Caco-2 (cell line): ENCODE measurements around the gene FOXP1. TPM values are rescaled to one million over a fixed set of nuclear protein-coding genes. Genes with fewer than 3 reads are reported as not detected.

Experiments
- BruUV-seq: library from RNA; stranded (reverse); fragments of 400-500 nt; replicated peaks from 2 replicates; lab custom pipeline; 2021; lab: Mats Ljungman, UMichigan
- CTCF ChIA-PET: fragments of 300-600 bp; sonication (Branson Sonifier 250); formaldehyde crosslinking; loops from one replicate; lab custom pipeline; 2022; ENCODE audit warnings: antibody characterized with exemption; lab: Charles Lee
- POLR2A ChIA-PET: fragments of 300-600 bp; sonication (Branson Sonifier 250); formaldehyde crosslinking; loops from one replicate; lab custom pipeline; 2022; ENCODE audit warnings: antibody characterized with exemption; lab: Charles Lee
- DNase-seq, 2 experiments: peaks; one replicate each; pipeline versions ENCODE4 v3.0.0 to v3.0.0-alpha.2; 2020 to 2022
- H3K27me3 ChIP-seq: replicated peaks from 2 replicates; pipeline ENCODE4 v1.6.0; 2011; ENCODE audit warnings: low read length; ENCODE audit not compliant: control insufficient read depth, insufficient read depth
- H3K36me3 ChIP-seq: 2 replicates; pipeline ENCODE4 v1.5.1; 2011; ENCODE audit warnings: low read length; ENCODE audit not compliant: control insufficient read depth, insufficient read depth
- H3K4me1 ChIP-seq: fragments of 250-450 bp; sonication (Bioruptor Pico); 2 replicates; pipeline ENCODE4 v1.5.1; 2020; ENCODE audit warnings: mild to moderate bottlenecking
- H3K4me3 ChIP-seq: 2 replicates; pipeline ENCODE4 v1.5.1; 2011; ENCODE audit warnings: low read depth, mild to moderate bottlenecking, control low read depth, low read length
- H3K9me3 ChIP-seq: fragments of 250-450 bp; sonication (Bioruptor Pico); 2 replicates; pipeline ENCODE4 v1.5.1; 2020; ENCODE audit warnings: mild to moderate bottlenecking, moderate library complexity
- H3K27ac Mint-ChIP-seq: one replicate; pipeline ENCODE4 v1.8.0; 2022; ENCODE audit warnings: mixed read lengths; ENCODE audit not compliant: unreplicated experiment
- H3K27me3 Mint-ChIP-seq: one replicate; pipeline ENCODE4 v1.8.0; 2022; ENCODE audit warnings: mixed read lengths; ENCODE audit not compliant: insufficient read depth, unreplicated experiment
- H3K36me3 Mint-ChIP-seq: one replicate; pipeline ENCODE4 v1.8.0; 2022; ENCODE audit warnings: mild to moderate bottlenecking, mixed read lengths; ENCODE audit not compliant: insufficient read depth, unreplicated experiment
- H3K4me1 Mint-ChIP-seq: one replicate; pipeline ENCODE4 v1.8.0; 2022; ENCODE audit warnings: low read depth, mixed read lengths; ENCODE audit not compliant: unreplicated experiment
- H3K4me3 Mint-ChIP-seq: one replicate; pipeline ENCODE4 v1.8.0; 2022; ENCODE audit warnings: mild to moderate bottlenecking, moderate library complexity, mixed read lengths; ENCODE audit not compliant: unreplicated experiment
- H3K9me3 Mint-ChIP-seq: one replicate; pipeline ENCODE4 v1.8.0; 2022; ENCODE audit warnings: mixed read lengths; ENCODE audit not compliant: unreplicated experiment
- intact Hi-C: fragments of 100-400 bp; cut with micrococcal nuclease; formaldehyde crosslinking; loops from one replicate; pipeline ENCODE4 v1.10.0; 2022; ENCODE audit not compliant: unreplicated experiment
- total RNA-seq: library from RNA; stranded (reverse); gene quantifications from 2 replicates; pipeline ENCODE4 v1.2.3, GENCODE V29; 2022
- TF ChIP-seq, protein P1 (sequence below), 2 experiments: fragments of 200-600 bp in 1 of 2; IDR thresholded peaks; 1 replicate in 1 of 2; 2 replicates in 1 of 2; pipeline versions ENCODE4 v1.5.1 to v1.8.0; 2011 to 2022; ENCODE audit warnings: antibody characterized with exemption in 1 of 2, control low read depth in 1 of 2, inconsistent platforms in 1 of 2, low read depth in 1 of 2, low read length in 1 of 2, mild to moderate bottlenecking in 1 of 2, moderate library complexity in 1 of 2; ENCODE audit not compliant: insufficient read depth in 1 of 2, severe bottlenecking in 1 of 2, unreplicated experiment in 1 of 2

Gene FOXP1
- total RNA-seq, 1 experiment from 2014 or later = 131 TPM

GRCh38 chr3:71393093-71393492 lies 190.4 kb downstream of the FOXP1 start:
- intact Hi-C loops = no loop called here
- Mint-ChIP-seq H3K27ac (no peak overlapping the region), H3K9me3 (no peaks in the 10 kb centered on the region), H3K27me3 (no peaks in the 10 kb centered on the region), H3K4me3 (no peak overlapping the region), H3K36me3 (no peaks in the 10 kb centered on the region), H3K4me1 (peaks cover 7% of the 10 kb centered on the region)
- ChIA-PET POLR2A (no interaction called here), CTCF (no interaction called here)
- H3K36me3 ChIP-seq = no peaks in the 10 kb centered on the region
- BruUV-seq = no TSS peak
- H3K4me3 ChIP-seq = no peak overlapping the region
- no peaks in the 10 kb centered on the region for H3K27me3 ChIP-seq
- H3K9me3 ChIP-seq = no peaks in the 10 kb centered on the region
- DNase-seq = no peak
- TF ChIP-seq, protein P1, sequence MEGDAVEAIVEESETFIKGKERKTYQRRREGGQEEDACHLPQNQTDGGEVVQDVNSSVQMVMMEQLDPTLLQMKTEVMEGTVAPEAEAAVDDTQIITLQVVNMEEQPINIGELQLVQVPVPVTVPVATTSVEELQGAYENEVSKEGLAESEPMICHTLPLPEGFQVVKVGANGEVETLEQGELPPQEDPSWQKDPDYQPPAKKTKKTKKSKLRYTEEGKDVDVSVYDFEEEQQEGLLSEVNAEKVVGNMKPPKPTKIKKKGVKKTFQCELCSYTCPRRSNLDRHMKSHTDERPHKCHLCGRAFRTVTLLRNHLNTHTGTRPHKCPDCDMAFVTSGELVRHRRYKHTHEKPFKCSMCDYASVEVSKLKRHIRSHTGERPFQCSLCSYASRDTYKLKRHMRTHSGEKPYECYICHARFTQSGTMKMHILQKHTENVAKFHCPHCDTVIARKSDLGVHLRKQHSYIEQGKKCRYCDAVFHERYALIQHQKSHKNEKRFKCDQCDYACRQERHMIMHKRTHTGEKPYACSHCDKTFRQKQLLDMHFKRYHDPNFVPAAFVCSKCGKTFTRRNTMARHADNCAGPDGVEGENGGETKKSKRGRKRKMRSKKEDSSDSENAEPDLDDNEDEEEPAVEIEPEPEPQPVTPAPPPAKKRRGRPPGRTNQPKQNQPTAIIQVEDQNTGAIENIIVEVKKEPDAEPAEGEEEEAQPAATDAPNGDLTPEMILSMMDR (IDR thresholded peaks at IDR 0.05; ENCODE audit: insufficient read depth in 1 of 2, low read depth in 1 of 2, low read length in 1 of 2, severe bottlenecking in 1 of 2, unreplicated experiment in 1 of 2) = no peak
- peaks cover 4% of the 10 kb centered on the region for H3K4me1 ChIP-seq

- Mint-ChIP-seq H3K4me3 (no peak overlapping the region), H3K36me3 (no peaks in the 10 kb centered on the region), H3K27ac (no peak overlapping the region), H3K4me1 (peaks cover 7% of the 10 kb centered on the region), H3K27me3 (no peaks in the 10 kb centered on the region), H3K9me3 (no peaks in the 10 kb centered on the region)
- Histone ChIP-seq H3K27me3 (no peaks in the 10 kb centered on the region), H3K4me1 (no peaks in the 10 kb centered on the region), H3K36me3 (no peaks in the 10 kb centered on the region), H3K9me3 (no peaks in the 10 kb centered on the region), H3K4me3 (no peak overlapping the region)
- CTCF ChIA-PET = no interaction called here
- BruUV-seq = no TSS peak
- intact Hi-C loops = no loop called here
- DNase-seq = no peak
- TF ChIP-seq, protein P1 (IDR thresholded peaks at IDR 0.05; ENCODE audit: insufficient read depth in 1 of 2, low read depth in 1 of 2, low read length in 1 of 2, severe bottlenecking in 1 of 2, unreplicated experiment in 1 of 2) = no peak
- POLR2A ChIA-PET = no interaction called here
Observed at GRCh38 chr3:71392251-71392650, 191.3 kb downstream of the FOXP1 start.

DNA sequence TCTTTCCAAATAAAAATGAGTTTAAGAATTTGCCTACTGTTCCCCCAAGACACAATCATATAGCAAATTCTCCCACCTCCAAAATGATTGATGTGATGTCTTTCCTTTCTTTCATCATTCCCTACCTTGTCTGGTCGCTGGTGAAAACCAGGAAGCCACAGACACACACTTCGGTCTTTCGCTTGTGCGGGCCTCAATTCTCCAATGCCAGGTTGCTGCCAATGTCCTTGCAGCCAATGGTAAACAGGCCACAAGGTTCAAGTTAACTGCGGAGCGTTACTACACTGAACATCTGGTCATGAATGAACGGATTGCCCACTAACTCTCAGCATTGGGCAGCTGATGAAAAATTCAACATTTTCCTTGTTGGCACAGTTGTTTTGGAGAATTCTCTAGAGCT lies 192.2 kb downstream of the FOXP1 start:
- no peak overlapping the region for H3K27ac Mint-ChIP-seq
- no TSS peak for BruUV-seq
- no peaks in the 10 kb centered on the region for H3K36me3 Mint-ChIP-seq
- CTCF ChIA-PET = no interaction called here
- Histone ChIP-seq H3K36me3 (no peaks in the 10 kb centered on the region), H3K4me1 (no peaks in the 10 kb centered on the region), H3K27me3 (no peaks in the 10 kb centered on the region), H3K4me3 (no peak overlapping the region), H3K9me3 (no peaks in the 10 kb centered on the region)
- POLR2A ChIA-PET = no interaction called here
- no peak for DNase-seq
- H3K9me3 Mint-ChIP-seq = no peaks in the 10 kb centered on the region
- TF ChIP-seq, protein P1 (IDR thresholded peaks at IDR 0.05; ENCODE audit: insufficient read depth in 1 of 2, low read depth in 1 of 2, low read length in 1 of 2, severe bottlenecking in 1 of 2, unreplicated experiment in 1 of 2) = no peak
- no peak overlapping the region for H3K4me3 Mint-ChIP-seq
- H3K4me1 Mint-ChIP-seq = peaks cover 7% of the 10 kb centered on the region
- intact Hi-C loops = no loop called here
- no peaks in the 10 kb centered on the region for H3K27me3 Mint-ChIP-seq
